ENCODE results near the gene KIAA1217.

The KIAA1217 gene

GRCh38 chr10:24467136-24467535 lies 258.2 kb downstream of the KIAA1217 start:
- no peak for TF ChIP-seq CTCF (IDR thresholded peaks at IDR 0.05; ENCODE audit: low read depth, low read length)
- in situ Hi-C loops (cut with HindIII; ENCODE audit: low sequenced_read_pairs) = no loop called here
- no peak for DNase-seq (ENCODE audit: low read depth, low spot score)
- peak overlapping the region; percentile 68 for H3K4me3 ChIP-seq (ENCODE audit: low read depth, low read length)

GRCh38 chr10:24467605-24468004 lies 258.7 kb downstream of the KIAA1217 start:
- DNase-seq (ENCODE audit: low read depth, low spot score) = peak; percentile 55
- TF ChIP-seq CTCF (IDR thresholded peaks at IDR 0.05; ENCODE audit: low read depth, low read length) = no peak
- in situ Hi-C loops (cut with HindIII; ENCODE audit: low sequenced_read_pairs) = no loop called here
- H3K4me3 ChIP-seq (ENCODE audit: low read depth, low read length) = peak overlapping the region; percentile 68

GRCh38 chr10:24468281-24468751 lies 259.4 kb downstream of the KIAA1217 start:
- in situ Hi-C loops (cut with HindIII; ENCODE audit: low sequenced_read_pairs) = no loop called here
- TF ChIP-seq CTCF (IDR thresholded peaks at IDR 0.05; ENCODE audit: low read depth, low read length) = no peak
- peak; percentile 56 for DNase-seq (ENCODE audit: low read depth, low spot score)
- peak overlapping the region; percentile 68 for H3K4me3 ChIP-seq (ENCODE audit: low read depth, low read length)

GRCh38 chr10:24469993-24470392 lies 261.1 kb downstream of the KIAA1217 start:
- DNase-seq (ENCODE audit: low read depth, low spot score) = no peak
- H3K4me3 ChIP-seq (ENCODE audit: low read depth, low read length) = no peak overlapping the region
- in situ Hi-C loops (cut with HindIII; ENCODE audit: low sequenced_read_pairs) = no loop called here
- TF ChIP-seq CTCF (IDR thresholded peaks at IDR 0.05; ENCODE audit: low read depth, low read length) = no peak

GRCh38 chr10:24475598-24475997 lies 266.7 kb downstream of the KIAA1217 start:
- no peak for TF ChIP-seq CTCF (IDR thresholded peaks at IDR 0.05; ENCODE audit: low read depth, low read length)
- in situ Hi-C loops (cut with HindIII; ENCODE audit: low sequenced_read_pairs) = no loop called here
- H3K4me3 ChIP-seq (ENCODE audit: low read depth, low read length) = no peak overlapping the region
- DNase-seq (ENCODE audit: low read depth, low spot score) = no peak

GRCh38 chr10:24476913-24477701 lies 268.2 kb downstream of the KIAA1217 start:
- TF ChIP-seq CTCF (IDR thresholded peaks at IDR 0.05; ENCODE audit: low read depth, low read length) = no peak
- H3K4me3 ChIP-seq (ENCODE audit: low read depth, low read length) = no peak overlapping the region
- no peak for DNase-seq (ENCODE audit: low read depth, low spot score)
- in situ Hi-C loops (cut with HindIII; ENCODE audit: low sequenced_read_pairs) = no loop called here

All from astrocyte of the spinal cord (primary cell).